ENCODE measurements around the gene USP10.

USP10 gene

DNA sequence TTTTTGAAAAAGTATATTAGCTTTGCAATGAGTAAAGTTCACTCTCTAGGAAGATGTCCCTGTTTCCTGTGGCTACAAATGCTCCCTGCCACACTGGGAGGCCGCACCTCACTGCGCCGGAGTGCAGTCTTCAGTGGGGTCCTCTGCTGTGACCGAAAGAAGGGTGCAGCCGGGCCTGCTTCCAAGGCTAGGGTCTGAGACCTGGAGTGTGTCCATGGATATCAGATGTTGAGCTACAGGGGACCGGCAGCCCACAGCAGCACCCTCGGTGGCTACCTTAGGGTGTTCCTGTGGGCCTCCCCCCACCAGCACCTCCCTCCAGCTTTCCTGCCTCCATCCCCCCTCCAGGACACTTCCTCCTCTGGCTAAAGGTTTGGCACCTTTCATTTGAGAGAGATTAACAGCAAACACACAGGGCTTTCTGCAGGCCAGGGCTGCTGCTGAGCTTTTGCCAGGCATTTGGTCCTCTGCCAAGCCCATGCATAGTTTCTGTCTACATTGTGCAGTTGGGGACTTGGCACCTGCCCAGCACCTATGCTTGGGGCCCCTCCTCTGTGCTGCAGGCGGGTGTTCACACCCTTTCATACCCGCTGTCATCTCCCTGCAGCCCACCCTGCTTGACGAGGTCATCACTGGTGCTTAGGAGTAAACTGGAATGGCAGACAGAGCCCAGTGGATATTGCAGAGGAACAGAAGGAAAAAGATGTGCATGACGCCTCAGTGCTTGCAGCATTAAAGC lies 86.2 kb downstream of the USP10 start (continued):
- TF ChIP-seq PRDM1 (tag by site-specific recombination; IDR thresholded peaks at IDR 0.05): no peak
- TF ChIP-seq GLI2 (tag by site-specific recombination; IDR thresholded peaks at IDR 0.05; ENCODE audit: borderline replicate concordance, low read depth): no peak
- no peak for TF ChIP-seq GLI4 (tag by site-specific recombination; IDR thresholded peaks at IDR 0.05)
- TF ChIP-seq, protein P1, sequence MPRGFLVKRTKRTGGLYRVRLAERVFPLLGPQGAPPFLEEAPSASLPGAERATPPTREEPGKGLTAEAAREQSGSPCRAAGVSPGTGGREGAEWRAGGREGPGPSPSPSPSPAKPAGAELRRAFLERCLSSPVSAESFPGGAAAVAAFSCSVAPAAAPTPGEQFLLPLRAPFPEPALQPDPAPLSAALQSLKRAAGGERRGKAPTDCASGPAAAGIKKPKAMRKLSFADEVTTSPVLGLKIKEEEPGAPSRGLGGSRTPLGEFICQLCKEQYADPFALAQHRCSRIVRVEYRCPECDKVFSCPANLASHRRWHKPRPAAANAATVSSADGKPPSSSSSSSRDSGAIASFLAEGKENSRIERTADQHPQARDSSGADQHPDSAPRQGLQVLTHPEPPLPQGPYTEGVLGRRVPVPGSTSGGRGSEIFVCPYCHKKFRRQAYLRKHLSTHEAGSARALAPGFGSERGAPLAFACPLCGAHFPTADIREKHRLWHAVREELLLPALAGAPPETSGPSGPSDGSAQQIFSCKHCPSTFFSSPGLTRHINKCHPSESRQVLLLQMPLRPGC (tag by site-specific recombination; IDR thresholded peaks at IDR 0.05): no peak
- no peak for TF ChIP-seq ZNF529 (tag by site-specific recombination; IDR thresholded peaks at IDR 0.05; ENCODE audit: insufficient replicate concordance)
- TF ChIP-seq GLIS1 (tag by site-specific recombination; IDR thresholded peaks at IDR 0.05): peak; percentile 96
- TF ChIP-seq ZNF549 (tag by site-specific recombination; IDR thresholded peaks at IDR 0.05): no peak
- no peak for TF ChIP-seq REPIN1 (tag by site-specific recombination; IDR thresholded peaks at IDR 0.05; ENCODE audit: low read depth)
- TF ChIP-seq ZBTB7A (tag by site-specific recombination; IDR thresholded peaks at IDR 0.05; ENCODE audit: low read depth): no peak
- TF ChIP-seq ZNF292 (tag by site-specific recombination; IDR thresholded peaks at IDR 0.05; ENCODE audit: borderline replicate concordance, low read depth): no peak
- no peak for TF ChIP-seq GFI1B (tag by site-specific recombination; IDR thresholded peaks at IDR 0.05)
- TF ChIP-seq HOXA7 (CRISPR knock-in tag; IDR thresholded peaks at IDR 0.05; ENCODE audit: borderline replicate concordance): no peak
- TF ChIP-seq ZNF121 (tag by site-specific recombination; IDR thresholded peaks at IDR 0.05): no peak
- no peak for TF ChIP-seq ZNF16 (tag by site-specific recombination; IDR thresholded peaks at IDR 0.05; ENCODE audit: low read depth)
- no peak for TF ChIP-seq WT1 (tag by site-specific recombination; IDR thresholded peaks at IDR 0.05)
- TF ChIP-seq, protein P2, sequence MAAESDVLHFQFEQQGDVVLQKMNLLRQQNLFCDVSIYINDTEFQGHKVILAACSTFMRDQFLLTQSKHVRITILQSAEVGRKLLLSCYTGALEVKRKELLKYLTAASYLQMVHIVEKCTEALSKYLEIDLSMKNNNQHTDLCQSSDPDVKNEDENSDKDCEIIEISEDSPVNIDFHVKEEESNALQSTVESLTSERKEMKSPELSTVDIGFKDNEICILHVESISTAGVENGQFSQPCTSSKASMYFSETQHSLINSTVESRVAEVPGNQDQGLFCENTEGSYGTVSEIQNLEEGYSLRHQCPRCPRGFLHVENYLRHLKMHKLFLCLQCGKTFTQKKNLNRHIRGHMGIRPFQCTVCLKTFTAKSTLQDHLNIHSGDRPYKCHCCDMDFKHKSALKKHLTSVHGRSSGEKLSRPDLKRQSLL (tag by site-specific recombination; IDR thresholded peaks at IDR 0.05): no peak
- TF ChIP-seq, protein P3, sequence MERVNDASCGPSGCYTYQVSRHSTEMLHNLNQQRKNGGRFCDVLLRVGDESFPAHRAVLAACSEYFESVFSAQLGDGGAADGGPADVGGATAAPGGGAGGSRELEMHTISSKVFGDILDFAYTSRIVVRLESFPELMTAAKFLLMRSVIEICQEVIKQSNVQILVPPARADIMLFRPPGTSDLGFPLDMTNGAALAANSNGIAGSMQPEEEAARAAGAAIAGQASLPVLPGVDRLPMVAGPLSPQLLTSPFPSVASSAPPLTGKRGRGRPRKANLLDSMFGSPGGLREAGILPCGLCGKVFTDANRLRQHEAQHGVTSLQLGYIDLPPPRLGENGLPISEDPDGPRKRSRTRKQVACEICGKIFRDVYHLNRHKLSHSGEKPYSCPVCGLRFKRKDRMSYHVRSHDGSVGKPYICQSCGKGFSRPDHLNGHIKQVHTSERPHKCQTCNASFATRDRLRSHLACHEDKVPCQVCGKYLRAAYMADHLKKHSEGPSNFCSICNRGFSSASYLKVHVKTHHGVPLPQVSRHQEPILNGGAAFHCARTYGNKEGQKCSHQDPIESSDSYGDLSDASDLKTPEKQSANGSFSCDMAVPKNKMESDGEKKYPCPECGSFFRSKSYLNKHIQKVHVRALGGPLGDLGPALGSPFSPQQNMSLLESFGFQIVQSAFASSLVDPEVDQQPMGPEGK (tag by site-specific recombination; IDR thresholded peaks at IDR 0.05): peak; percentile 79
- TF ChIP-seq, protein P4, sequence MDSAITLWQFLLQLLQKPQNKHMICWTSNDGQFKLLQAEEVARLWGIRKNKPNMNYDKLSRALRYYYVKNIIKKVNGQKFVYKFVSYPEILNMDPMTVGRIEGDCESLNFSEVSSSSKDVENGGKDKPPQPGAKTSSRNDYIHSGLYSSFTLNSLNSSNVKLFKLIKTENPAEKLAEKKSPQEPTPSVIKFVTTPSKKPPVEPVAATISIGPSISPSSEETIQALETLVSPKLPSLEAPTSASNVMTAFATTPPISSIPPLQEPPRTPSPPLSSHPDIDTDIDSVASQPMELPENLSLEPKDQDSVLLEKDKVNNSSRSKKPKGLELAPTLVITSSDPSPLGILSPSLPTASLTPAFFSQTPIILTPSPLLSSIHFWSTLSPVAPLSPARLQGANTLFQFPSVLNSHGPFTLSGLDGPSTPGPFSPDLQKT (IDR thresholded peaks at IDR 0.05; ENCODE audit: borderline replicate concordance, low read depth, low read length): no peak
- TF ChIP-seq ZNF394 (tag by site-specific recombination; IDR thresholded peaks at IDR 0.05; ENCODE audit: borderline replicate concordance): no peak
- TF ChIP-seq ZNF48 (tag by site-specific recombination; IDR thresholded peaks at IDR 0.05): no peak
- no peak for TF ChIP-seq ZNF138 (tag by site-specific recombination; IDR thresholded peaks at IDR 0.05; ENCODE audit: borderline replicate concordance)
- peak; percentile 63 for TF ChIP-seq KLF1 (tag by site-specific recombination; IDR thresholded peaks at IDR 0.05)
- TF ChIP-seq ZNF768 (tag by site-specific recombination; IDR thresholded peaks at IDR 0.05): no peak
- peak; percentile 58; the same call in 1 of the 2 replicates for TF ChIP-seq ZNF660 (tag by site-specific recombination; IDR thresholded peaks at IDR 0.05)
- TF ChIP-seq ZNF274 (IDR thresholded peaks at IDR 0.05; ENCODE audit: low read length): no peak
- TF ChIP-seq ZNF274 (tag by site-specific recombination; IDR thresholded peaks at IDR 0.05; ENCODE audit: borderline replicate concordance): no peak
- TF ChIP-seq ZNF701 (tag by site-specific recombination; IDR thresholded peaks at IDR 0.05): no peak
- TF ChIP-seq ZNF324 (tag by site-specific recombination; IDR thresholded peaks at IDR 0.05): no peak
- TF ChIP-seq ZNF654 (tag by site-specific recombination; IDR thresholded peaks at IDR 0.05; ENCODE audit: low read depth): no peak
- TF ChIP-seq ZNF169 (tag by site-specific recombination; IDR thresholded peaks at IDR 0.05): no peak
- TF ChIP-seq, protein P5, sequence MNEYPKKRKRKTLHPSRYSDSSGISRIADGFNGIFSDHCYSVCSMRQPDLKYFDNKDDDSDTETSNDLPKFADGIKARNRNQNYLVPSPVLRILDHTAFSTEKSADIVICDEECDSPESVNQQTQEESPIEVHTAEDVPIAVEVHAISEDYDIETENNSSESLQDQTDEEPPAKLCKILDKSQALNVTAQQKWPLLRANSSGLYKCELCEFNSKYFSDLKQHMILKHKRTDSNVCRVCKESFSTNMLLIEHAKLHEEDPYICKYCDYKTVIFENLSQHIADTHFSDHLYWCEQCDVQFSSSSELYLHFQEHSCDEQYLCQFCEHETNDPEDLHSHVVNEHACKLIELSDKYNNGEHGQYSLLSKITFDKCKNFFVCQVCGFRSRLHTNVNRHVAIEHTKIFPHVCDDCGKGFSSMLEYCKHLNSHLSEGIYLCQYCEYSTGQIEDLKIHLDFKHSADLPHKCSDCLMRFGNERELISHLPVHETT (tag by site-specific recombination; IDR thresholded peaks at IDR 0.05): no peak
- 0 out of 2 replicates have a peak, but pooled peaks have one; percentile 23 for TF ChIP-seq ZBTB48 (tag by site-specific recombination; IDR thresholded peaks at IDR 0.05)
- TF ChIP-seq ZNF785 (tag by site-specific recombination; IDR thresholded peaks at IDR 0.05): no peak
- no peak for TF ChIP-seq ZNF221 (tag by site-specific recombination; IDR thresholded peaks at IDR 0.05; ENCODE audit: borderline replicate concordance)

Measured in HEK293 (cell line).